GM12865 (cell line): ENCODE results near the gene LIFR.
"Not testable (repeated sequence)": the region's sequence is repeated elsewhere in the genome, so short reads cannot be mapped to it uniquely, and the experiment has no call there.

ENCODE experiments used
- DNase-seq: peaks from one replicate; pipeline ENCODE4 v3.0.0; 2010; ENCODE audit warnings: low read depth
- H3K4me3 ChIP-seq: 2 replicates; pipeline ENCODE4 v1.5.1; 2011; ENCODE audit warnings: mild to moderate bottlenecking, low read depth, low read length, control low read depth
- TF ChIP-seq, protein P1 (sequence below): IDR thresholded peaks from 2 replicates; pipeline ENCODE4 v1.5.1; 2011; ENCODE audit warnings: low read length, control low read depth, low read depth, inconsistent platforms; ENCODE audit not compliant: insufficient read depth; ENCODE audit errors: missing control alignments

The LIFR gene

DNA sequence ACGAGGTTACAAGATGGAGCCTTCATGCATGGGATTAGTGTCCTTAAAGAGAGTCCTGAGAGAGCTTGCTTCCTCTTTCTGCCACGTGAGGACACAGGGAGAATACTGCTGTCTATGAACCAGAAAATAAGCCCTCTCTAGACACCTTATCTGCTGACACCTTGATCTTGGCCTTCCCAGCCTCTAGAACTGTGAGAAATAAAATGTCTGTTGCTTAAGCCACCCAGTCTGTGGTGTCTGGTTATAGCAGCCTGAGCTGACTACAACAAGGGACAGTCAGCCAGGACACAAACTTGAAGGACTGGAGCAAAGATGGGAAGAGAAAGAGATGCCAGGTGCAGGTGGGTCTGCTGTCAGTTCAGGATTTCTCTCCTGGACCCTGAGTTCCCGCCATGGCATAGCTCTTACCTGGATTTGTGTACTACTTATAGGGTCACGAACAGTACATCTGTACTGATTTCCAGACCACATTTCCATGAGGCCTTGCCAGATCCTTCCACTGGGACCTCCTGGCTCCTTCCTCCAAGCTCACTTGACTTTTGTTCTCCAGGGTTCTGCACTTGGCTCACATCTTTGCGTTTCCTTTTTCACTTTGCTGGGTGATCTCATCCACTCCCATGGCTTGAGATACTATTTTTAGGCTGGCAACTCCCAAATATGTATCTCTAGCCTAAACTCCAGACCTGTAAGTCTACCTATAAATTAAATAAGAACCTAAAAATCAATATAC, 44.9 kb upstream of the LIFR start:
- TF ChIP-seq, protein P1, sequence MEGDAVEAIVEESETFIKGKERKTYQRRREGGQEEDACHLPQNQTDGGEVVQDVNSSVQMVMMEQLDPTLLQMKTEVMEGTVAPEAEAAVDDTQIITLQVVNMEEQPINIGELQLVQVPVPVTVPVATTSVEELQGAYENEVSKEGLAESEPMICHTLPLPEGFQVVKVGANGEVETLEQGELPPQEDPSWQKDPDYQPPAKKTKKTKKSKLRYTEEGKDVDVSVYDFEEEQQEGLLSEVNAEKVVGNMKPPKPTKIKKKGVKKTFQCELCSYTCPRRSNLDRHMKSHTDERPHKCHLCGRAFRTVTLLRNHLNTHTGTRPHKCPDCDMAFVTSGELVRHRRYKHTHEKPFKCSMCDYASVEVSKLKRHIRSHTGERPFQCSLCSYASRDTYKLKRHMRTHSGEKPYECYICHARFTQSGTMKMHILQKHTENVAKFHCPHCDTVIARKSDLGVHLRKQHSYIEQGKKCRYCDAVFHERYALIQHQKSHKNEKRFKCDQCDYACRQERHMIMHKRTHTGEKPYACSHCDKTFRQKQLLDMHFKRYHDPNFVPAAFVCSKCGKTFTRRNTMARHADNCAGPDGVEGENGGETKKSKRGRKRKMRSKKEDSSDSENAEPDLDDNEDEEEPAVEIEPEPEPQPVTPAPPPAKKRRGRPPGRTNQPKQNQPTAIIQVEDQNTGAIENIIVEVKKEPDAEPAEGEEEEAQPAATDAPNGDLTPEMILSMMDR = no peak

DNA sequence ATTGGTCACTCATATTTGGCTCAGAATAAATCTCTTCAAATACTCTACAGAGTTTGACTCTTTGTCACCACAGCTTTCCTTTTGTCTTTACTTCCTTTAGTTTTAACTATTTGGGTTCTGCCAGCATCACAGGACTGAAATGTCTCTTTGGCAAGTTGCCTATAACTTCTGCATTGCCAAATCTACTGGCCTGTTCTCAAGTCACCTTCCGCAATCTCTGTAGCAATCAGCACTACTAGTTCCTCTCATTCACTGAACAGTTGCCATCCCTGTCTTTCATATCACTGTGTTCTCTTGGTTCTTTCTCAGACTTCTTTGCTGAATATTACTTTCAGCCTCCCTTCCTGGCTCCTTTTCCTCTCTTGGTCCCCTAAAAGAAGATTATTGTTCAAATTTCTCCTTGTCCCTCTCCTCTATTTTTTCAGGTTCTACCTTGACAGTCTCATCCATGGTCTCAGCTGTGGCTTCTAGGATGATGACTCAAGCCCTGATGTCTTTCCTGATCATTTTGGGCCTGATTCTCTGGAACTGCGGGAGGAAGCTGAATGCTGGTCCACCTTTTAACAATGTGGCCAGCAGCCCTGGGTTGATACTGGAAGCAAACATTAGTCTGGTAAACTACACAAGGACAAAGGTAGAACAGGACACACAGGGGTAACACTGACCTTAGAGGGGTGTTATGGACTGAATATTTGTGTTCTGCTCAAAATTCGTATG, 44.0 kb upstream of the LIFR start:
- TF ChIP-seq, protein P1 = no peak
- no peak for DNase-seq
- no peak overlapping the region for H3K4me3 ChIP-seq

More for the DNA sequence above, 44.9 kb upstream of the LIFR start:
- H3K4me3 ChIP-seq = no peak overlapping the region
- DNase-seq = no peak

DNA sequence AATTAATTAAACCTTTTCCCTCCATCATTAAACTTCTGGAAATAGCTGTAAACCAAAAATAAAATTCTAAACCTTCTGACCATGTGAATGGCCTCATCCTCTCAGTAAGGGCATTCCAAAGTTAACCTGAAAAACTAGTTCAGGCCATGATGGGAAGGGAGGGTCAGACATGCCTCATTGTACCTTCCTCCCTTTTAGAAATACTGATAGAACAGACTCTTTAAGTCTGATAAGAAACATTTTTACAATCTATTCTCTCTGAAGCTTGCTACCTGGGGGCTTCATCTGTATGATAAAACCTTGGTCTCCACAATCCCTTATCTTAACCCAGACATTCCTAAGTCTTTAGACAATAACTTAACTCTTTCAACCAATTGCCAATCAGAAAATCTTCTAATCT, 43.3 kb upstream of the LIFR start:
- H3K4me3 ChIP-seq, DNase-seq: not testable (repeated sequence)

DNA sequence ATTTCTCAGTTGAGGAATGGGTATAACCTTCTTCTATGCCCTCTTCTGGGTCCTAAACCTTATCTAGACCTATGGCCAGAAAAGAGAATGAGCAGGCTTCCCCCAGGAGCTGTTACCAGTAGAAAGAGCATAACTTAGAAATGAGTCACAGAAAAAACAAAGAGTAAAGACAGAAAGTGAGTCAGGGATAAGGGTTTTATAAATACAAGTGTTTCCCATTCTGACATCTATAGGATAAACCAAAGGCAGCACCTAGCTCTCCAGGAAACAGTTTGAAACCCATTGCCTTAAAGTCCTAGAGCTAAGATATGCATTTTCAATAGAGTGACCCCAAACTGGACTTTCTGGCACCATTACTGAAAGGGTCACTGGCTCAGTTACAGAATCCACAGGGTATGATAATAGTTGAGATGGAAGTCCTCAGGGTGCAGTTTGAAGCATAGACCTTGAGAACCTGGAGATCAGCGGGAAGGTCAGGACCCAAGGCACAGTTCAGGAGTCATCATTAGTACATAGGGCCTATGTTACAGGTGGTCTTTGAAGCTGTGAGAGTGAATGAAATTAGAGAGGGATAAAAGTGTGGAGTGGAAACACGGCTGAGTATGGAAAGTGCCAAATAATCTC, 42.7 kb upstream of the LIFR start:
- no peak for DNase-seq
- TF ChIP-seq, protein P1 = no peak
- H3K4me3 ChIP-seq = no peak overlapping the region

DNA sequence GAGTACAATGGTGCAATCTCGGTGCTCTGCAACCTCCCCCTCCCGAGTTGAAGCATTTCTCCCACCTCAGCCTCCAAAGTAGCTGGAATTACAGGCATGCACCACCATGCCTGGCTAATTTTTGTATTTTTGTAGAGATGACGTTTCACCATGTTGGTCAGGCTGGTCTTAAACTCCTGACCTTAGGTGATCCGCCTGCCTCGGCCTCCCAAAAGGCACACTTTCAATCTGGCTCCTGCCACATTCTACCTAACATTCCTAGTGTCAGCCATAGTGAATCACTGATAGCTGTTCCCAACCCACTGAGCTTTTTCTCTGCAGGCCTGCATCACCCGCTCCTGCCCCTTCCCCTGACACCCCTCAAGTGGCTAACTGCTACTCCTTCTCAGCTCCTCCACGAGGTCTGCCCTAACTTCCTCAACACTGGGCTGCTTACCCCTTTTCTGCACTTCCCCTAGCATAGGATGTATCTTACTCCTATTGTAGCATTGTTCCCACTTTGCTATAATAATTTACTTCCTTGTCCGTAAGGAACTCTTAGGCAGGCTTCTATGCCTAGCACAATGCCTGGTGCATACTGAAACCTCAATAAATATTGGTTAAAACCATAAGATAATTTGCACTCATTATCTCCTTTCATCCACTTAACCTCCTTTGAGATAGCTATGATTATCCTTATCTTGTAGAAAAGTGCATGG, 42.0 kb upstream of the LIFR start:
- TF ChIP-seq, protein P1 = no peak
- no peak overlapping the region for H3K4me3 ChIP-seq
- DNase-seq = no peak

DNA sequence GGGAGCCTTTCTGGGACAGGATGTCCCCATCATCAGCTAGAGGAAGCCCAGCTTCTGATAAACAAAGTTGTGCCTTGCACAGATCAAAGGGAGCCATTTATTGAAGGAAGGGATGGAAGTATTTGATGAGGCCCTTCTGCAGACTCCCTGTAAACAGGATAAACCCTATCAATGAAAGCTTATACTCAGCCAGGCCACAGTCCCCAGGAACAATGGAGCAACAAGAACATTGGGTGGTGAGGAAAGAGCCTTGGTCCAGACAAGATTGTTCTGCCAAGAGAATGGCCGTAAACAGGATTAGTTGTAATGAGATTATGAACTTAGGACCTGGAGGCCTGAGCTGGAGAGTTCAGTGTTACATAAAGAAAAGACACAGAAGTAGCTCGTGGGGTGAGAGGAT, 40.5 kb upstream of the LIFR start:
- TF ChIP-seq, protein P1 = no peak
- H3K4me3 ChIP-seq = no peak overlapping the region

More for the DNA sequence above, 40.5 kb upstream of the LIFR start:
- DNase-seq = no peak
